NCI-H187 (cell line): ENCODE measurements around the gene TYROBP.

Source experiments
- DNase-seq, 2 experiments: peaks; one replicate each; lab custom pipeline; 2025; lab: John Stamatoyannopoulos, UW

Gene TYROBP

DNA sequence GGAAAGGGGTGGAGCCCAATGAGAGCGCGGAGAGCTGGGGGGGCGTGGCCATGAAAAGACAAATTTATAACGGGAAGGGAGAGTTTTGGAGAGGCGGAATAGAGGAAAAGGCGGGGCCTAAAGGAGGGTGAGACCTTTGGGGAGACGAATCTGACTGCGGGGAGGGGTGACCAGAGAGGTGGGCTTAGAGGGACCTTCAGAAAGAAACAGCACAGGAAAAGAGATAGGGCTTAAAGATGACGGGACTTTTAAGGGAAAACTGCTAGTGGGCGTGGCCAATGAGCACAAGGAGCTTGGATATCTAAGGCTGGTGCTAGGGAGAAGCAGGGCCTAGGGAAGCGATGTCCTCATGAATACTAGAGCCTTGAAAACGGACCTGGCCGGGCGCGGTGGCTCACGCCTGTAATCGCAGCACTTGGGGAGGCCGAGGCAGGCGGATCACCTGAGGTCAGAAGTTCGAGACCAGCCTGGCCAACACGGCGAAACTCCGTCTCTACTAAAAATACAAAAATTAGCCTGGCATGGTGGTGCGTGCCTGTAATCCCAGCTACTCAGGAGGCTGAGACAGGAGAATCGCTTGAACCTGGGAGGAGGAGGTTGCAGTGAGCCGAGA, 37.9 kb downstream of the TYROBP start:
- DNase-seq = peak in 1 of 2 experiments; percentile 94

- peak; percentile 94 to 97 for DNase-seq
Observed at GRCh38 chr19:35869327-35870123, 38.6 kb downstream of the TYROBP start.

DNA sequence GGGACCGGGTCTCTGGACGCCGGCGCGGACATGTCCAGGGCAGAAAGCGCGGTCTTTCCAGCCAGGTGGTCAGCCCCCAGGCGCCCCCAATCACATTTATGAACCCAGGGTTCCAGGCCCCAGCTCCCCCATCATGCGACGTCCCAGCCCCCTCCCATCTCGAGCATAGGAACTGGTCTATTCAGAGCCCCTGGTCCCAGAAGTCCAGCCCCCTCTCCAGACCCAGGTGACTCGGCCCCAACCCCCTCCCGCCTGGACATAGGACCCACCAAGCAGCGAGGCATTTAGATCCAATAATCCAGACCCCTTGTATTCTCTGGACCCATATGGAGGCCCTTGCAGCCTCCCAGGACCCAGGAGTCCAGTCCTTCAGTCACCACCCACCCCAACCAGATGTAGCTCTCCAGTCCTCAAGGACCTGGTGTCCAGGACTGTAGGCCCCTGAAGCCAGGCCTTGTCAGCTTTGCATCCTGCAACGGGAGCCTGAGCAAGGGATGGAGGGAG, 39.2 kb downstream of the TYROBP start:
- DNase-seq = no peak

DNA sequence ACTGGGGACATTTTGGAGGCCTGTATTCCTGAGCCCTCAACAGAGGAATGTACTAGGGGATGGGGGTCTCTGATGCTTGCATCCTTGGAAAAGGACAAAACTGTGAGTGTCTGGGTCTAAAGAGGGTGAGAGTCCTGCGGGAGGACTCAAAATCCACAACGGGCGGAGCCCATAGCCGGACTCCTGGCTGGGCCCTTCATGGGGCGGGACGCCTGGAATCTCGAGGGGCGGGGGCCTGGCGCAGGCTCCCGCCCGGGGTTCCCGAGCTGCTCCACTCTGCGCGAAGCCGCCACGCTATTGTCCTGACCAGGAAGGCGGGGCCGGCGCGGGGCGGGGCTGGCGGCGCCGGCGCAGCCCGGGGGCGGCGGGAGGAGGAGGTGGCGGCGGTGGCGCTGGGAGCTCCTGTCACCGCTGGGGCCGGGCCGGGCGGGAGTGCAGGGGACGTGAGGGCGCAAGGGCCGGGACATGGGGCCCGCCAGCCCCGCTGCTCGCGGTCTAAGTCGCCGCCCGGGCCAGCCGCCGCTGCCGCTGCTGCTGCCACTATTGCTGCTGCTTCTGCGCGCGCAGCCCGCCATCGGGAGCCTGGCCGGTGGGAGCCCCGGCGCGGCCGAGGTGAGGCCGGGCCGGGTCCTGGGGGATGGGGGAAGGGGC, 39.8 kb downstream of the TYROBP start, which contains the start of gene APLP1:
Gene APLP1 (plus strand): TSS at position 403 of the 651 bp plus-strand sequence. CDS start 63 bp downstream, at position 466.
- peak; percentile 39 to 73 for DNase-seq

- no peak for DNase-seq
Observed at GRCh38 chr19:35863018-35863417, 45.1 kb downstream of the TYROBP start.

DNA sequence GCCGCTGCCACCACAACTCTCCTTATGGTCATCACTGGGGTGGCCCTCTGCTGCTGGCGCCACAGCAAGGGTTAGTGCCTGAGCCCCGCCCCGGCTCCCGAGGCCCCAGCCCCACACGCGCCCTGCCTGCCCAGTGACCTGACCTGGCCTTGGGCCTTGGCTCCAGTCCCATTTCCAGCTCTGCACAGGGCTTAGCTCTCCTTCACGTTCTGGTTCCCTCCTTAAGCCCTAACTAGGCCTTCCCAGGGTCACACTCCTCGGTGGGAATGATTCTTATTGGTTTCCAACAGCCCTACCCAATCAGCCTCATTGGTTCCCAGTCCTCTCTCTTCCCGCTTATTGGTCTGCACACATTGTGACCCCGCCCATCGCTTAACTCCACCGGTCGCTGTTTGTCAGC, 45.6 kb downstream of the TYROBP start:
- DNase-seq = no peak

- DNase-seq = no peak
Observed at GRCh38 chr19:35861640-35862160, 46.4 kb downstream of the TYROBP start.

GRCh38 chr19:35860818-35861639, 47.1 kb downstream of the TYROBP start:
- DNase-seq = no peak

DNA sequence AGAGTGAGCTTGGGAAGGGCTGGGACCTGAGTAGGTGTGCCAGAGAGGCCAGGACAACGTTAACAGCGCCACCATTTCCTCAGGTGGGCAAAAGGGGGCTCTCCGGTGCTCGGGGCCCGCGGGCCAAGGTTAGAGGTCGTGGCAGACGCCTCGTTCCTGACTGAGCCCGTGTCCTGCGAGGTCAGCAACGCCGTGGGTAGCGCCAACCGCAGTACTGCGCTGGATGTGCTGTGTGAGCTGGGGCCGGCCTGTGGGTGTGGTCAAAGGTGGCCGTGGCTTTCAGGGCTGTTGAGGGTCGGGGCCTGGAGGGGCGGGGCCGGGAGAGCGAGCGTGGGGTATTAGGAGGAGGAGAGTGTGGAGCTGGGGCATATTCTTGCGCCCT, 47.7 kb downstream of the TYROBP start:
- no peak for DNase-seq

- no peak for DNase-seq
Observed at GRCh38 chr19:35859414-35859813, 48.7 kb downstream of the TYROBP start.

- DNase-seq = no peak
Observed at GRCh38 chr19:35858311-35858710, 49.8 kb downstream of the TYROBP start.

- DNase-seq = no peak
Observed at GRCh38 chr19:35856546-35857149, 51.4 kb downstream of the TYROBP start, which contains the start of gene KIRREL2. Gene KIRREL2, plus strand, starts transcription at chr19:35856911. Its CDS starts 209 bp downstream, at chr19:35857120.
